ENCODE results near the gene EDC4. TPM values are rescaled to one million over a fixed set of nuclear protein-coding genes. Genes with fewer than 3 reads are reported as not detected.
"Not testable (repeated sequence)": the region's sequence is repeated elsewhere in the genome, so short reads cannot be mapped to it uniquely, and the experiment has no call there.

EDC4 gene
- total RNA-seq, 2 donors from 2014 or later, result 101 to 137 TPM

DNA sequence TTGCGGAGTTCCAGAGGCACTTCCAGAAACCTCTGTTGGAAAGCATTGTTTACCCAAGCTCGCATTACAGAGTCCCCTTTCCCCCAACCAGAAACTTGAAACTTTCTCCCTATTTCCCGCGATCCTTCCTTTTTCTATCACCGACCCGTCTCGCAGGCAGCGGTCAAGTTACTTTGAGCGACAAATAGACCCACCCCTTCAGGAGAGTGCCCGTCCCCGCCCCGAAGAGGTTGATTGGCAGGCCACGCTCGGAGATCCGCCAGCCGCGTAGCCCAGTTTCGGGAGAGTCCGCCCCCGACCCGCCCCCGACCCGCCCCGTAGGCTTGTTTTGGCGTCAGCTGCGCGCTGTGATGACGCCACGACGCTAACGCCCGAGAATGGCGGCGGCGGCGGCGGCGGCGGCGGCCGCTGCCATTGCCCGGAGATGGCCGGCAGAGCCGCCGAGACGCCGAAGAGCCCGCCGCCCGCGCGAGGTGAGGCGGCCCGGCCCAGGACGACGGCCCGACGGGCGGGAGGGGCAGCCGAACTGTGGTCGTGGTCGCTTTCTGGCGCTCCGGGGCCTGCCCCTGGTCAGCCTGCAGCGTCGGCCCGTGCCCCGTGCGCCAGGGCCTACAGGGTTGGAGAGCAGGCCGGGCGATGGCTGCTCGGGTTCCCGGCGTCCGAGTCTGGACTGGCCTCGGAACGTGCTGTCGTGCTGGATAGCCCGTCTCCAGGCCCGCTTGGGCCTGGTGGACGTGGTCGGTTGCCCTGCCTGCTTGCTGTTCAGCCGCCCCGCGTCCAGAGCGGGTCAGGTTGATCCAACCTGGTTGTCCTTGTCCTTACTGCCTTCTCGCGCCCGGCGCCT is 20.3 kb downstream of the EDC4 start, which contains the start of gene PSKH1:
TSS of gene PSKH1 (plus strand) at position 356 of the 844 bp plus-strand sequence. CDS start 15,496 bp downstream, outside the sequence.
- H3K4me1 Mint-ChIP-seq, result peaks cover 22% of the 10 kb centered on the region

DNA sequence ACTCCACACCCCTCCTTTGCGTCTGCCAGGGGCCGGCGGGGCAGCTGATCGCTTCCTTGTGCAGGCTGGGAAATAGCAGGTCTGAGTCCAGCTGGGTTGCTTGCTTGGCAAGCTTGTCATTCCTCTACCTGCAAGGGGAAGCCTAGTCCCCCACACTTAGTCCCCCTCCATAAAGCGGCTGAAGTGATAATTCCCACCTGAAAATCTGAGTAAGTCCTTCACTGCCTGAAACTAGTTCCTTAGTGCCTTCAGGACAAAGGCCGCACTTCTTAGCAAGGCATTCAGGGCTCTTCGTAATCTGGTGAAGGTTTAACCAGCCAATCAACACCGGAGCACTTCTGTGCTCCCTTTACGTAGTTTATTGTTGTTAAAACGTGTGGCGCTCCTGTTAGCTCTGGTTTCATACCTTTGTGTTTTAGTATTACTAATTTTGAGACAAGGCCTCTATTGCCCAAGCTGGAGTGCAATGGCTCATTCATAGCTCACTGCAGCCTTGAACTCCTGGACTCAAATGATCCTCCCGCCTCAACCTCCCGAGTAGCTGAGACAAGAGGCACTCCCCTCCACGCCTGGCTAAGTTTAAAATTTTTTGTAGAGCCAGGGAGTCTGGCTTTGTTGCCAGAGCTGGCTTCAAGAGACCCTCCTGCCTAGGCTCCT is 21.0 kb downstream of the EDC4 start:
- H3K4me3 Mint-ChIP-seq, result peak overlapping the region; percentile 95
- no peaks in the 10 kb centered on the region for H3K27me3 Mint-ChIP-seq
- H3K27ac Mint-ChIP-seq, result peak overlapping the region; percentile 96
- no peaks in the 10 kb centered on the region for H3K9me3 Mint-ChIP-seq
- peaks cover 22% of the 10 kb centered on the region for H3K4me1 Mint-ChIP-seq
- H3K36me3 Mint-ChIP-seq (ENCODE audit: low read depth), result no peaks in the 10 kb centered on the region
- no peak for ATAC-seq (replicated peaks)

More for the DNA sequence above, 20.3 kb downstream of the EDC4 start, which contains the start of gene PSKH1:
- Mint-ChIP-seq H3K4me3 (peak within 1 kb of the TSS; percentile 95), H3K9me3 (no peaks in the 10 kb centered on the region), H3K27ac (peak within 1 kb of the TSS; percentile 96), H3K36me3 (ENCODE audit: low read depth) (no peaks in the 10 kb centered on the region), H3K27me3 (no peaks in the 10 kb centered on the region)
- peak; percentile 100 for ATAC-seq (replicated peaks)

- Mint-ChIP-seq H3K36me3 (ENCODE audit: low read depth) (no peaks in the 10 kb centered on the region), H3K4me3 (no peak overlapping the region), H3K4me1 (peaks cover 26% of the 10 kb centered on the region), H3K27ac (no peak overlapping the region), H3K27me3 (no peaks in the 10 kb centered on the region), H3K9me3 (no peaks in the 10 kb centered on the region)
- ATAC-seq (replicated peaks), result no peak
Observed at GRCh38 chr16:67897231-67897630, 24.4 kb downstream of the EDC4 start.

DNA sequence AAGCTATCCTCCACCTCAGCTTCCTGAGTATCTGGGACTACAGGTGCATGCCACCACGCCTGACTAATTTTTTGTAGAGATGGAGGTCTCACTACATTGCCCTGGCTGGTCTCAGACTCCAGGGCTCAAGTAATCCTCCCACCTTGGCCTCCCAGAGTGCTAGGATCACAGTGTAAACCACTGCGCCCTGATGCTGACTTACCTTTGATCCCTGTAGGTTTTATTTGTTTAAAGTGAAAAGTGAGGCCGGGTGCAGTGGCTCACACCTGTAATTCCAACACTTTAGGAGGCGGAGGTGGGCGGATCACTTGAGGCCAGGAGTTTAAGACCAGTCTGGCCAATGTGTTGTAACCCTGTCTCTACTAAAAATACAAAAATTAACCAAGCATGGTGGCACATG is 28.9 kb downstream of the EDC4 start:
- Mint-ChIP-seq H3K4me3 (no peak overlapping the region), H3K4me1 (peaks cover 15% of the 10 kb centered on the region), H3K9me3 (no peaks in the 10 kb centered on the region), H3K27me3 (no peaks in the 10 kb centered on the region), H3K27ac (no peak overlapping the region), H3K36me3 (ENCODE audit: low read depth) (peaks cover 13% of the 10 kb centered on the region)
- ATAC-seq (replicated peaks), result no peak

DNA sequence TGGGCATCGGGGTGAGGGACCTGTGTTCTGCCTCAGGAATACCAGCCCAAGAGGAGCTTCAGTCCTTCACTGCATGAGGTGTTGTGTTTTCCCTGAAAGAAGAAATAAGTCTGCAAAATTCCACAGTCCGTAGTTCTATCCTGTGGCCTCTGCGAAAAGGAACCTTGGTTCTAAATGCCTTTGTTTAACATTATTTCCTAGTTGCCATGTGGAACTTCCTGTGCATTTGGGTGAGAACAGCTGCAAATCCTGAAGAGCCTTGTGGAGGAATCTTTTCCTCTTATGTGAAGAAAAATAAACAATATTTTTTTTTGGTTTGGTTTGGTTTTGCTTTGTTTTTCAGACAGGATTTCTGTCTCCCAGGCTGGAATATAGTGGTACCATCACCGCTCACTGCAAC is 30.0 kb downstream of the EDC4 start:
- Mint-ChIP-seq H3K27me3 (no peaks in the 10 kb centered on the region), H3K36me3 (ENCODE audit: low read depth) (peaks cover 13% of the 10 kb centered on the region), H3K9me3 (no peaks in the 10 kb centered on the region), H3K4me3 (no peak overlapping the region), H3K27ac (peak overlapping the region; percentile 35), H3K4me1 (peaks cover 10% of the 10 kb centered on the region)
- no peak for ATAC-seq (replicated peaks)

DNA sequence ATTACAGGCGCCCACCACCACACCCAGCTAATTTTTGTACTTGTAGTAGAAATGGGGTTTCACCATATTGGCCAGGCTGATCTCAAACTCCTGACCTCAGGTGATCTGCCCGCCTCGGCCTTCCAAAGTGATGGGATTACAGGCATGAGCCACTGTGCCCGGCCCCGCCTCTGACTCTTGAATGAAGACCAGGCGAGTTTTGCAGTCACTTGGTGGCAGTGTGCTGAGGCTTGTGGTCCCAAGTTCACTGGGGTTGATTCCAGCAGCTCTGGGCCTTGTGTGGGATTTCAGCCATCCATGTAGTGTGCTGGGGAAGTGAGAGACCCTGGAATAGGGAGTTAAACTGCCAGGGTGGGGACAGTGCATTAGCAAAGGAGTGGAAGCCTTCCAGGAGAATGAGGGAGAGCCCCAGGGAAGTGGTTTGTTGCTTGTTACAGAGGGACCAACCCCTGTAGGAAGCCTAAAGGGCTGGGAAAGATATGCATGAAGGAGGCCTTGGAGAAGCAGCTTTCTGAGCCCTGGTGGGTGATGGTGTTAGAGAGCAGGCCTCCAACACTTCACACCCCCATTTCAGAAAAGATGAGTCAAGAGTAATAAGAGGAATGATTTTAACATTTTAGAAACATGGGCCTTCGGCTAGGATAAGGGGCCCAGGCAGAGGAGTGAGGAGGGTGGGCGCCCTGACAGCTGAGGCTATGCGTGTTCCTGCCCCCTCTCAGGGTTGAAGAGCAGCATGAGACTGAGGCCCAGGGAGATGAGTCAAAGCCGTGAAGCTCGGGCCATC is 34.7 kb downstream of the EDC4 start:
- H3K4me1 Mint-ChIP-seq, result peaks cover 12% of the 10 kb centered on the region
- no peaks in the 10 kb centered on the region for H3K27me3 Mint-ChIP-seq
- H3K4me3 Mint-ChIP-seq, result no peak overlapping the region
- ATAC-seq (replicated peaks), result no peak
- H3K36me3 Mint-ChIP-seq (ENCODE audit: low read depth), result peaks cover 21% of the 10 kb centered on the region
- peak overlapping the region; percentile 73 for H3K27ac Mint-ChIP-seq
- no peaks in the 10 kb centered on the region for H3K9me3 Mint-ChIP-seq

- Mint-ChIP-seq H3K36me3 (ENCODE audit: low read depth) (peaks cover 8% of the 10 kb centered on the region), H3K4me1 (peaks cover 12% of the 10 kb centered on the region), H3K9me3 (no peaks in the 10 kb centered on the region), H3K27ac (peak overlapping the region; percentile 41), H3K4me3 (no peak overlapping the region), H3K27me3 (no peaks in the 10 kb centered on the region)
- no peak for ATAC-seq (replicated peaks)
Observed at GRCh38 chr16:67909056-67909742, 36.3 kb downstream of the EDC4 start.

DNA sequence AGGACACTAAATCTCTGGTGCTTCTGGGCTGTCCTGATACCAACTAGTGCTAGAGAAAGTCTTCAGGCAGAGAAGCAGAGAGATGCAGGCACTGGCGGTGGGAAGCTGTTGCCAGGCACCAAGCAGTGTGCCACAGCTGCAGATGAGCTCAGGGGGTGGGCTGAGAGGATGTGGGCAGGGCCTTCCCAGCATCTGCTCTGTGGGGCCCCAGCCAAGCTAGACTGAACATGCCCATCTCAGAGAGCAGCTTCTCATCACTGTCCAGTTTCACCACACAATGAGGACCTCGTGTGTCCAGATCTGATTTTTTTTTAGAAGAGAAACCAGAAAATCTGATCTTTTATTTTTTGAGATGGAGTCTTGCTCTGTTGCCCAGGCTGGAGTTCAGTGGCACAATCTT is 37.3 kb downstream of the EDC4 start:
- peak; percentile 74 for ATAC-seq (replicated peaks)
- H3K4me1 Mint-ChIP-seq, result peaks cover 9% of the 10 kb centered on the region
- no peaks in the 10 kb centered on the region for H3K9me3 Mint-ChIP-seq
- peaks cover 8% of the 10 kb centered on the region for H3K36me3 Mint-ChIP-seq (ENCODE audit: low read depth)
- H3K27ac Mint-ChIP-seq, result peak overlapping the region; percentile 41
- no peaks in the 10 kb centered on the region for H3K27me3 Mint-ChIP-seq
- H3K4me3 Mint-ChIP-seq, result no peak overlapping the region

DNA sequence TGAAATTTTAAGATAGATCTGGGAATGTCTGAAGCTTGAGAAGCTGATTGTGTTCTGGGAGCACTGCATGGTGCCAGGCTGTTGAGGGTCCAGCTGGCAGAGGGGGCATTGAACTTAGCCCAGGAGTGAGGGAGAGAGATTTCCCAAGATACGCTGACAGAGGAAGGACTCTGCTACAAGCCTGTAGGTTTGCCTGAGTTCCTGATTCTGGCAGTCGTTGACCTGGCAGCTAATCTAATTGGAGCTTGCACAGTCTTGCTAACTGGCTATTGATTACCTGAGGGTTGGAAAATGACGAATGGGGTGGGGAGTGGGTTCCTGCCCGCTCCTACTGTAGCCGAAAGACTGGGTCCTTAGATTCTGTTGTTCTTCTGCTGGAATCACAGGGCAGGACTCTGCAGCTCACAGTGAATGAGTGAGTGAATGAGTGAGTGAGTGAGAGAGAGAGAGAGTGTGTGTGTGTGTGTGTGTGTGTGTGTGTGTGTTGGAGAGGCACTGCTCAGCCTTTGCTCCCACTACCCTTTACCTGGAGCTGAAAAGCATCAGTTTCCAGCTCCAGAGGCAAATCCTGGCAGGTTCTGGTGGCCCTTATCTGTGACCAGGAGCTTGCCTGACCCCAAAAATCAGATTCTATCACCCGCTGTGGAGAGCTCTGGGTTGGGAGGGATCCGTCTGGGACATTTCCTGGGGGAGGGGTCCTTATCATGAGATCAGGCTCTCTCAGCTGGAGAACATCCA is 42.1 kb downstream of the EDC4 start:
- Mint-ChIP-seq H3K36me3 (ENCODE audit: low read depth) (peaks cover 12% of the 10 kb centered on the region), H3K27me3 (no peaks in the 10 kb centered on the region), H3K4me1 (peaks cover 13% of the 10 kb centered on the region), H3K9me3 (no peaks in the 10 kb centered on the region), H3K4me3 (no peak overlapping the region), H3K27ac (peak overlapping the region; percentile 27)
- no peak for ATAC-seq (replicated peaks)

DNA sequence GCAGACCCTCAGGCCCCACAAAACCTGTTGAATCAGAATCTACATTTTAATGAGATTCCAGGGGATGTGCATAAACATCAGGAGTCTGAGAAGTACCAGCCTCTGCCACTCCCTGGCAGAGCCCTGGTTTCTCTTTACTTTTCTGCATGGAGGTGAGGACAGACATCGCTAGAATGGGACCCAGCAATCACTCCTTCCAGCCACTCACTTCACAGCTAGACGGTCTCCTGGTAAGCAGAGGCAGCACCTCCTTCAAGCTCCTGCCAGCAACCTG is 42.6 kb downstream of the EDC4 start:
- not testable (repeated sequence) for H3K27me3 Mint-ChIP-seq; H3K4me3 Mint-ChIP-seq; H3K9me3 Mint-ChIP-seq; ATAC-seq (replicated peaks)
- peaks cover 10% of the 10 kb centered on the region for H3K36me3 Mint-ChIP-seq (ENCODE audit: low read depth)
- peaks cover 12% of the 10 kb centered on the region for H3K4me1 Mint-ChIP-seq
- H3K27ac Mint-ChIP-seq, result peak overlapping the region; percentile 90

DNA sequence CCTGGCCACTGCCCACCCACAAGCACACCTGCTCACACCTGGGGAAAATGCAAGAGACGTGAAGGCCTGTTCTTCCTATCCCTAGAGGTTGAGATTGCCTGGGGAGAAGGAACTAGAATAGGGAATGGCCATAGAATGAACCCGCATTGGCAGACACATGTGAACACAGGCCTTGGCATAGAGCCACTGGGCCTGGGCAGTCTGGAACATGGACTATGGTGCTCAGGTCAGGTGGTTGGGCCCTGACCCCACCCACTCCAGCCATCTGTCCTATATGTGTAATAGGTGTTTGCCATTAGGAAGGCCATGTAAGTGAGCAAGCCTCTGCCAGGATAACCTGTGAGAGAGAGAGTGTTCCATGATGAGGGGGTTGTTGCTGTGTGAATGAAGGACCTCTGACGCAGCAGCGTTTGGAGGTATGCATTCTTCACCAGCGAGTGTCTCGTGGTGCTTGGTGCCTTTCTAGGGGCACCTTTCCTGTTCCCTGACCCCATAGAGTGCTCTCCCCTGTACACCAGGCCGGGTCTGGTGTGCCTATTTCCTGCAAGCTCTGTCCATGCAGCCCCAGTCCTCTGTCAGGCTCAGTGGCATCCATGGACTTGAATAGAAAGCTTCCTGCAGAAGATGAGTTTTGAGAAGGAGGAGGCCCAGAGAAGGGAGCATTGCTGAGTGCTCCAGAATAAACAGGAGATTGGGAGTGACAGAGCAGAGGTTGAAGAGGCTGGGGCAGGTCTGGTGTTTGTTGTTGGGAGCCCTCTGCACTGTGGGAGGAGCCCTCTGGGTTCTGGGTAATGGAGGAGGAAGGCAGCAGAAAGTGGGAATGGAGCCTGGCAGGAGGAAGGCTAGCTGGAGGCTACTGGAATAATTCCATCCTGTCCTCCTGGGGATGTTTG is 43.2 kb downstream of the EDC4 start:
- H3K4me3 Mint-ChIP-seq, result no peak overlapping the region
- no peaks in the 10 kb centered on the region for H3K27me3 Mint-ChIP-seq
- no peaks in the 10 kb centered on the region for H3K9me3 Mint-ChIP-seq
- peak overlapping the region; percentile 90 for H3K27ac Mint-ChIP-seq
- H3K36me3 Mint-ChIP-seq (ENCODE audit: low read depth), result peaks cover 10% of the 10 kb centered on the region
- no peak for ATAC-seq (replicated peaks)
- peaks cover 12% of the 10 kb centered on the region for H3K4me1 Mint-ChIP-seq

- Mint-ChIP-seq H3K27me3 (no peaks in the 10 kb centered on the region), H3K36me3 (ENCODE audit: low read depth) (peaks cover 10% of the 10 kb centered on the region), H3K4me3 (peak overlapping the region; percentile 54), H3K27ac (peak overlapping the region; percentile 88), H3K4me1 (peaks cover 20% of the 10 kb centered on the region), H3K9me3 (no peaks in the 10 kb centered on the region)
- ATAC-seq (replicated peaks), result peak; percentile 5
Observed at GRCh38 chr16:67917140-67917851, 44.4 kb downstream of the EDC4 start.
